DOHH2 (cell line): ENCODE measurements around the gene NMNAT2.

ENCODE experiments used
- H3F3A ChIP-seq: fragments of 200-600 bp; sonication (generic), shearing (Covaris generic); 2 replicates; pipeline ENCODE4 v1.6.0; 2016; ENCODE audit warnings: antibody characterized with exemption, mild to moderate bottlenecking; ENCODE audit not compliant: control insufficient read depth, insufficient read depth
- H3K27ac ChIP-seq: fragments of 200-600 bp; sonication (generic); 2 replicates; pipeline ENCODE4 v1.5.1; 2014; ENCODE audit warnings: low read depth, mild to moderate bottlenecking, low read length, moderate library complexity
- H3K27me3 ChIP-seq: fragments of 200-600 bp; sonication (generic); 2 replicates; pipeline ENCODE4 v1.6.1; 2014; ENCODE audit warnings: mild to moderate bottlenecking, low read length, mixed read lengths; ENCODE audit not compliant: control insufficient read depth
- H3K36me3 ChIP-seq: fragments of 200-600 bp; sonication (generic); 2 replicates; pipeline ENCODE4 v1.6.1; 2014; ENCODE audit warnings: mild to moderate bottlenecking, low read length, moderate library complexity, mixed read lengths; ENCODE audit not compliant: control insufficient read depth
- H3K4me1 ChIP-seq: fragments of 200-600 bp; sonication (generic); 2 replicates; pipeline ENCODE4 v1.6.1; 2014; ENCODE audit warnings: mild to moderate bottlenecking, low read length, mixed read lengths; ENCODE audit not compliant: control insufficient read depth
- H3K4me2 ChIP-seq: fragments of 200-600 bp; sonication (generic); 2 replicates; pipeline ENCODE4 v1.6.0; 2014; ENCODE audit warnings: mild to moderate bottlenecking, low read length, moderate library complexity
- H3K4me3 ChIP-seq: fragments of 200-600 bp; sonication (generic); 2 replicates; pipeline ENCODE4 v1.5.1; 2014; ENCODE audit warnings: mild to moderate bottlenecking, low read length, mixed read lengths
- H3K79me2 ChIP-seq: fragments of 200-600 bp; sonication (generic); 2 replicates; pipeline ENCODE4 v1.6.1; 2014; ENCODE audit warnings: mild to moderate bottlenecking, low read length, mixed read lengths; ENCODE audit not compliant: control insufficient read depth
- H3K9me2 ChIP-seq: fragments of 200-600 bp; sonication (generic); replicated peaks from 2 replicates; pipeline ENCODE4 v1.6.1; 2014; ENCODE audit warnings: mild to moderate bottlenecking, low read length, mixed read lengths; ENCODE audit not compliant: control insufficient read depth
- H3K9me3 ChIP-seq: fragments of 200-600 bp; sonication (generic); 2 replicates; pipeline ENCODE4 v1.6.1; 2014; ENCODE audit warnings: antibody characterized with exemption, low read length, mixed read lengths; ENCODE audit not compliant: control insufficient read depth, insufficient read depth
- H4K20me1 ChIP-seq: fragments of 200-600 bp; sonication (generic); 2 replicates; pipeline ENCODE4 v1.6.0; 2014; ENCODE audit warnings: low read depth, mild to moderate bottlenecking, antibody characterized with exemption, low read length, moderate library complexity; ENCODE audit not compliant: control insufficient read depth, insufficient read depth
- CTCF ChIP-seq: fragments of 200-600 bp; sonication (generic); IDR thresholded peaks from one replicate; pipeline ENCODE4 v1.5.1; 2014; ENCODE audit warnings: antibody characterized with exemption, mild to moderate bottlenecking, low read depth, low read length; ENCODE audit not compliant: poor library complexity, severe bottlenecking
- EZH2phosphoT487 ChIP-seq: fragments of 200-600 bp; sonication (generic); IDR thresholded peaks from 2 replicates; pipeline ENCODE4 v1.6.1; 2017; ENCODE audit warnings: borderline replicate concordance, mild to moderate bottlenecking, antibody characterized with exemption, low read length, moderate library complexity, mixed read lengths

NMNAT2 gene

GRCh38 chr1:183319606-183320005 lies 98.6 kb downstream of the NMNAT2 start:
- H3K27me3 ChIP-seq: peaks cover 10% of the 10 kb centered on the region
- H3K4me1 ChIP-seq: no peaks in the 10 kb centered on the region
- no peaks in the 10 kb centered on the region for H3K9me2 ChIP-seq
- H3K4me3 ChIP-seq: no peak overlapping the region
- no peak overlapping the region for H3K4me2 ChIP-seq
- H3F3A ChIP-seq: no peaks in the 10 kb centered on the region
- H4K20me1 ChIP-seq: no peaks in the 10 kb centered on the region
- H3K36me3 ChIP-seq: no peaks in the 10 kb centered on the region
- no peak overlapping the region for H3K27ac ChIP-seq
- H3K9me3 ChIP-seq: no peaks in the 10 kb centered on the region
- no peaks in the 10 kb centered on the region for H3K79me2 ChIP-seq
- TF ChIP-seq CTCF: no peak
- TF ChIP-seq EZH2phosphoT487: no peak

GRCh38 chr1:183319051-183319450 lies 99.1 kb downstream of the NMNAT2 start:
- Histone ChIP-seq H3K79me2 (no peaks in the 10 kb centered on the region), H4K20me1 (no peaks in the 10 kb centered on the region), H3K27ac (no peak overlapping the region), H3K27me3 (peaks cover 15% of the 10 kb centered on the region), H3K9me3 (no peaks in the 10 kb centered on the region), H3K9me2 (no peaks in the 10 kb centered on the region), H3K4me1 (no peaks in the 10 kb centered on the region), H3K4me3 (no peak overlapping the region), H3F3A (no peaks in the 10 kb centered on the region), H3K36me3 (no peaks in the 10 kb centered on the region), H3K4me2 (no peak overlapping the region)
- TF ChIP-seq CTCF: no peak
- TF ChIP-seq EZH2phosphoT487: no peak

GRCh38 chr1:183318433-183318832 lies 99.7 kb downstream of the NMNAT2 start:
- Histone ChIP-seq H3K4me2 (no peak overlapping the region), H3K27ac (no peak overlapping the region), H3K79me2 (no peaks in the 10 kb centered on the region), H3F3A (no peaks in the 10 kb centered on the region), H3K4me1 (no peaks in the 10 kb centered on the region), H3K27me3 (peaks cover 15% of the 10 kb centered on the region), H3K36me3 (no peaks in the 10 kb centered on the region), H3K9me2 (no peaks in the 10 kb centered on the region), H3K4me3 (no peak overlapping the region), H3K9me3 (no peaks in the 10 kb centered on the region), H4K20me1 (no peaks in the 10 kb centered on the region)
- no peak for TF ChIP-seq EZH2phosphoT487
- no peak for TF ChIP-seq CTCF
